IMR-90 (cell line): ENCODE data around the gene FNIP1.

Source experiments
- BHLHE40 ChIP-seq: fragments of 150-350 bp; IDR thresholded peaks from 2 replicates; pipeline ENCODE4 v1.6.1; 2016; ENCODE audit warnings: mild to moderate bottlenecking, low read depth, low read length
- POLR2A ChIP-seq: IDR thresholded peaks from 2 replicates; pipeline ENCODE4 v1.6.1; 2012; ENCODE audit warnings: mild to moderate bottlenecking, low read depth, low read length
- TF ChIP-seq, protein P1 (sequence below): conservative IDR thresholded peaks from 2 replicates; pipeline ENCODE4 v1.5.1; 2012; ENCODE audit warnings: mild to moderate bottlenecking, low read depth, low read length, improper control_type of control experiment

DNA sequence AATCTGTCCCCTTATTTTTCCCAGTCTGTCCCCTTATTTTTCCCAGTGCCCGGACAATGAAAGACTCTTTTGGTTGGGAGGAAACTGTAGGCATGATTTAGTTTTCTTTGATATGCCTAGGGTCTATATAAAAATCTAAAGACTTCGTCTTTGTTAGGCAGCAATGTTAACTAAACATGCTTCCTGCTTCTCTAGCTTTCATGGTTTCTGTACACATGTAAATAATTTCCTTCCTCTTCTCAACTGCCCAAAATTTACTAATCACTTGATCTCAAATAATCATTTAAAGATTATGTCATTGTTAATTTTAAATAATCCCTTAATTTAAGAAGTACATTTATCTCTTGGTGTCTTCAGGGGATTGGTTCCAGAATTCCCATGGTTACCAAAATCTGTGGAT, 114.0 kb downstream of the FNIP1 start:
- TF ChIP-seq POLR2A (no peak), BHLHE40 (no peak)
- TF ChIP-seq, protein P1, sequence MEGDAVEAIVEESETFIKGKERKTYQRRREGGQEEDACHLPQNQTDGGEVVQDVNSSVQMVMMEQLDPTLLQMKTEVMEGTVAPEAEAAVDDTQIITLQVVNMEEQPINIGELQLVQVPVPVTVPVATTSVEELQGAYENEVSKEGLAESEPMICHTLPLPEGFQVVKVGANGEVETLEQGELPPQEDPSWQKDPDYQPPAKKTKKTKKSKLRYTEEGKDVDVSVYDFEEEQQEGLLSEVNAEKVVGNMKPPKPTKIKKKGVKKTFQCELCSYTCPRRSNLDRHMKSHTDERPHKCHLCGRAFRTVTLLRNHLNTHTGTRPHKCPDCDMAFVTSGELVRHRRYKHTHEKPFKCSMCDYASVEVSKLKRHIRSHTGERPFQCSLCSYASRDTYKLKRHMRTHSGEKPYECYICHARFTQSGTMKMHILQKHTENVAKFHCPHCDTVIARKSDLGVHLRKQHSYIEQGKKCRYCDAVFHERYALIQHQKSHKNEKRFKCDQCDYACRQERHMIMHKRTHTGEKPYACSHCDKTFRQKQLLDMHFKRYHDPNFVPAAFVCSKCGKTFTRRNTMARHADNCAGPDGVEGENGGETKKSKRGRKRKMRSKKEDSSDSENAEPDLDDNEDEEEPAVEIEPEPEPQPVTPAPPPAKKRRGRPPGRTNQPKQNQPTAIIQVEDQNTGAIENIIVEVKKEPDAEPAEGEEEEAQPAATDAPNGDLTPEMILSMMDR, result no peak
